Sigmoid colon (tissue), 7 donors: Measurements from ENCODE around the gene NOTCH1. TPM values are rescaled to one million over a fixed set of nuclear protein-coding genes. Genes with fewer than 3 reads are reported as not detected.

Experiments used
- DNase-seq: peaks from one replicate; pipeline ENCODE4 v3.0.0-alpha.2; 2019
- H3K27ac ChIP-seq, 4 donors: fragments of 200-600 bp; sonication (generic); one replicate each; pipeline ENCODE4 v1.5.1; 2016 to 2019; ENCODE audit warnings: mild to moderate bottlenecking in 1 of 4
- H3K27me3 ChIP-seq, 3 donors: fragments of 200-600 bp; sonication (generic); one replicate each; pipeline ENCODE4 v1.5.1; 2019; ENCODE audit warnings: mild to moderate bottlenecking in 1 of 3
- H3K36me3 ChIP-seq, 4 donors: fragments of 200-600 bp; sonication (generic); one replicate each; pipeline ENCODE4 v1.5.1; 2016 to 2019
- H3K4me1 ChIP-seq, 4 donors: fragments of 200-600 bp; sonication (generic); one replicate each; pipeline ENCODE4 v1.5.1; 2017 to 2019
- H3K4me3 ChIP-seq, 4 donors: fragments of 200-600 bp; sonication (generic); one replicate each; pipeline ENCODE4 v1.5.1; 2017 to 2019; ENCODE audit warnings: mild to moderate bottlenecking in 2 of 4, moderate library complexity in 1 of 4
- H3K9me3 ChIP-seq, 4 donors: fragments of 200-600 bp in 3 of 4; sonication (generic) in 3 of 4; one replicate each; pipeline versions ENCODE4 v1.5.1 to v1.6.1; 2013 to 2019
- EP300 ChIP-seq, 4 donors: sonication (generic); formaldehyde crosslinking; IDR thresholded peaks; one replicate each; pipeline ENCODE4 v1.6.1; 2017; ENCODE audit warnings: antibody characterized with exemption in 4 of 4
- POLR2A ChIP-seq, 2 donors: fragments of 450-650 bp; IDR thresholded peaks; one replicate each; pipeline ENCODE4 v1.6.1; 2016; ENCODE audit warnings: antibody characterized with exemption in 2 of 2, mild to moderate bottlenecking in 2 of 2, moderate library complexity in 2 of 2
- POLR2AphosphoS5 ChIP-seq, 4 donors: sonication (generic); formaldehyde crosslinking; IDR thresholded peaks; one replicate each; pipeline ENCODE4 v1.6.1; 2017; ENCODE audit warnings: antibody characterized with exemption in 4 of 4
- WGBS, 2 donors: extraction: QIAGEN DNeasy Blood & Tissue Kit; methylation state at CpG; one replicate each; pipeline ENCODE4 v1.1.7; 2013; 5-methylcytosine and 5-hydroxymethylcytosine counted together
- intact Hi-C: fragments of 100-400 bp; cut with DNase I; formaldehyde crosslinking; loops from one replicate; pipeline ENCODE4 v1.15.1; 2023
- polyA plus RNA-seq, 3 donors: library from polyadenylated mRNA; stranded (reverse); fragments of 200-250 nt; gene quantifications; one replicate each; pipeline ENCODE4 v1.2.3, GENCODE V29; 2013
- total RNA-seq, 4 donors: library from RNA; depleted of rRNA; stranded (reverse); fragments of >200 nt; gene quantifications; one replicate each; pipeline ENCODE4 v1.1.0, GENCODE V29; 2016
- TF ChIP-seq, protein P1 (sequence below), 4 experiments: fragments of 450-650 bp in 3 of 4; fragments of 200-600 bp in 1 of 4; IDR thresholded peaks; one replicate each; pipeline ENCODE4 v1.5.1; 2016 to 2019; ENCODE audit warnings: antibody characterized with exemption in 4 of 4, mild to moderate bottlenecking in 3 of 4, moderate library complexity in 2 of 4
- donor health status: healthy with polysubstance abuse.
- donor health status: Bipolar disorder and iron deficiency.
- donor health status: healthy.

NOTCH1 gene
- total and polyA plus RNA-seq, 7 donors, result 1.8 to 36.0 (median 30.7) TPM

DNA sequence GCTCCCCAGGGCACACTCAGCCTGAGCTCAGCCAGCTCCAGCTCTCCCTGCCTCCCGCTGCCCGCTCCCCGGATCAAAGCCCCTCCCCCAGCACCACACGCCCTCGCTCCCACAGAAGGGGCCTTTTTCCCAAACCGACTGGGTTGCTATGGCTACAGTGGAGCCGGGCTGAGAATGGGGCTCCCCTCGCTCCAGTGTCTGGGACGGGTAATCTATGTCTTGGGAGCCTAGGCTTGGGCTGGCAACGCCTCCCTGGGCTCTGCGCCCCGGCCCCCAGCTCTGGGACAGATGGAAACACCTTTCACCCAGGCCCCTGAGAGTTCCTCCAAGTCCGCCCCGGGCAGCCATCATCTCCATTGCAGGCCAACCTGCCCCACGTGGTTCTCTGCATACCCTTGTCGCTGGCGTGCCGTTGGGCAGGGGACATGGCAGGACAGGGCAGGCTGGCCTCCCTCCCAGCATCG lies 29.6 kb downstream of the NOTCH1 start:
- H3K36me3 ChIP-seq, result peaks cover 45 to 99% (median 83%) of the 10 kb centered on the region in 4 donors
- peak overlapping the region in 2 of 4 donors; percentile 7 to 20 for H3K27ac ChIP-seq
- TF ChIP-seq, protein P1, sequence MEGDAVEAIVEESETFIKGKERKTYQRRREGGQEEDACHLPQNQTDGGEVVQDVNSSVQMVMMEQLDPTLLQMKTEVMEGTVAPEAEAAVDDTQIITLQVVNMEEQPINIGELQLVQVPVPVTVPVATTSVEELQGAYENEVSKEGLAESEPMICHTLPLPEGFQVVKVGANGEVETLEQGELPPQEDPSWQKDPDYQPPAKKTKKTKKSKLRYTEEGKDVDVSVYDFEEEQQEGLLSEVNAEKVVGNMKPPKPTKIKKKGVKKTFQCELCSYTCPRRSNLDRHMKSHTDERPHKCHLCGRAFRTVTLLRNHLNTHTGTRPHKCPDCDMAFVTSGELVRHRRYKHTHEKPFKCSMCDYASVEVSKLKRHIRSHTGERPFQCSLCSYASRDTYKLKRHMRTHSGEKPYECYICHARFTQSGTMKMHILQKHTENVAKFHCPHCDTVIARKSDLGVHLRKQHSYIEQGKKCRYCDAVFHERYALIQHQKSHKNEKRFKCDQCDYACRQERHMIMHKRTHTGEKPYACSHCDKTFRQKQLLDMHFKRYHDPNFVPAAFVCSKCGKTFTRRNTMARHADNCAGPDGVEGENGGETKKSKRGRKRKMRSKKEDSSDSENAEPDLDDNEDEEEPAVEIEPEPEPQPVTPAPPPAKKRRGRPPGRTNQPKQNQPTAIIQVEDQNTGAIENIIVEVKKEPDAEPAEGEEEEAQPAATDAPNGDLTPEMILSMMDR (IDR thresholded peaks at IDR 0.05), result no peak
- TF ChIP-seq EP300 (IDR thresholded peaks at IDR 0.05) (no peak), POLR2A (IDR thresholded peaks at IDR 0.05) (no peak), POLR2AphosphoS5 (IDR thresholded peaks at IDR 0.05) (no peak)
- intact Hi-C loops, result no loop called here
- peaks cover 0 to 2% (median 0%) of the 10 kb centered on the region in 4 donors for H3K4me1 ChIP-seq
- H3K9me3 ChIP-seq, result no peaks in the 10 kb centered on the region
- DNase-seq, result no peak
- H3K4me3 ChIP-seq, result no peak overlapping the region
- 82 to 89% methylated on average over 19 of the region's 19 CpGs for WGBS, 2 donors
- no peaks in the 10 kb centered on the region for H3K27me3 ChIP-seq

DNA sequence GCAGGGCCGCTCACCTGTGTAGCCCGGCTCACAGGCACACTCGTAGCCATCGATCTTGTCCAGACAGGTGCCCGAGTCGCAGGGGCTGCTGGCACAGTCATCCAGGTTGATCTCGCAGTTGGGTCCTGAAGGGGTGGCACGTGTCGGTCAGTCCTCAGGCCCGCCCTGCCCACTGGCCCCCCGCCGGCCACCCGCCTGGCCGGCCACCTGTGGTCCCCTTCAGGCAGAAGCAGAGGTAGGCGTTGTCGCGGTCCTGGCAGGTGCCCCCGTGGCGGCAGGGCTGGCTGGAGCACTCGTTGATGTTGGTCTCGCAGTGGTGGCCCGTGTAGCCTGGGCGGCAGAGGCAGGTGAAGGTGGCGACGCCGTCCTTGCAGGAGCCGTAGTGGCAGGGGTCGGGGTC lies 30.6 kb downstream of the NOTCH1 start:
- Histone ChIP-seq H3K4me3 (no peak overlapping the region), H3K4me1 (peaks cover 0 to 3% (median 0%) of the 10 kb centered on the region in 4 donors), H3K27me3 (no peaks in the 10 kb centered on the region), H3K36me3 (peaks cover 45 to 99% (median 90%) of the 10 kb centered on the region in 4 donors), H3K9me3 (no peaks in the 10 kb centered on the region), H3K27ac (no peak overlapping the region)
- WGBS, 2 donors, result 90 to 95% methylated on average over 28 of the region's 28 CpGs
- no peak for DNase-seq
- TF ChIP-seq POLR2AphosphoS5 (IDR thresholded peaks at IDR 0.05) (no peak), POLR2A (IDR thresholded peaks at IDR 0.05) (no peak)
- intact Hi-C loops, result no loop called here

DNA sequence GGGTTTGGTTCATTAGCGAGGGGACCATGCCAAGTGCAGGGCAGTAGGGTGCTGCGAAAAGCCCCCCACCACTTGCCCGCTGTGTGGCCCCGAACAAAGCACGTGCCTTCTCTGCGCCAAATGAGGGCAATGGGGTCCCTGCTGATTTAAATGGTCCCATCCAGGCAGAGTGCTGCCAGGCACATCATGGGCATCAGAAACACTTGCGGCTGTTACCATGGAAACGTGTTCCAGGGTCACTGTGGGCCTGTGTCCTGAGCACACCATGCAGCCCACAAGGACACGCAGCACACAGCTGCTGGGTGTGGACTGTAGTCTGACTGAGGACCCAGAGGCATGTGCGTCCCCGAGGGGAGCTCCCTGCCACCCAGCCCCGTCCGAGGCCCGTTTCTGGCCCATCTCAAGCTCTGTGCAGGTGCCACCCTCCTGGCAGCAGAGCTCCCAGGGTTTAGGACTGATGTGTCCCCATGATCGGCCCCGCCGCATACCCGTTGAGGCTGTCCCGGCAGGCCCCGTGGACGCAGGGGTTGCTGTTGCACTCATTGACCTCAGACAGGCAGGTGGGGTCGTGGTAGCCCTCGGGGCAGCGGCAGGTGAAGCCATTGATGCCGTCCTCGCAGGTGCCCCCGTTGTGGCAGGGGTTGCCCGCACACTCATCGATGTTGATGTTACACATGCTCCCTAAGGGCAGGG lies 31.7 kb downstream of the NOTCH1 start:
- intact Hi-C loops, result no loop called here
- H3K27me3 ChIP-seq, result no peaks in the 10 kb centered on the region
- H3K27ac ChIP-seq, result no peak overlapping the region
- H3K4me3 ChIP-seq, result no peak overlapping the region
- H3K4me1 ChIP-seq, result peaks cover 0 to 3% (median 0%) of the 10 kb centered on the region in 4 donors
- no peak for TF ChIP-seq EP300 (IDR thresholded peaks at IDR 0.05)
- no peak for TF ChIP-seq POLR2A (IDR thresholded peaks at IDR 0.05)
- no peak for TF ChIP-seq POLR2AphosphoS5 (IDR thresholded peaks at IDR 0.05)
- TF ChIP-seq, protein P1 (IDR thresholded peaks at IDR 0.05), result no peak
- H3K36me3 ChIP-seq, result peaks cover 52 to 100% (median 97%) of the 10 kb centered on the region in 4 donors
- WGBS, 2 donors, result 88 to 92% methylated on average over 29 of the region's 29 CpGs
- DNase-seq, result no peak
- no peaks in the 10 kb centered on the region for H3K9me3 ChIP-seq

DNA sequence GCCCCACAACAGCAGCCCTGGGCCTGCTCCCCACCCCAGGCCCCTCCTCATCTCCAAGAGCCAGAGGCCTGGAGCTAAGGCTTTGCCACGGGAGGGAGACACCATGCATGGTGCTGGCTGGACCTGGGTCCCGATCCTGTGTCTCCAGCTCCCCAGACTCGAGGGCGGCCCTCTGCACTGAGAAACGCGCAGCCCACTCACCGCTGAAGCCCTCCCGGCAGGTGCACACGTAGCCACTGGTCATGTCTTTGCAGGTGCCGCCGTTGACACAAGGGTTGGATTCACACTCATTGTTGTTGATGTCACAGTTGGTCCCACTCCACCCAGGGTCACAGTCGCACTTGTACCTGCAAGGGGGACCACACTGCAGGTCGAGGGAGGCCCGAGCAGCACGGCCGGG lies 32.7 kb downstream of the NOTCH1 start:
- intact Hi-C loops, result no loop called here
- no peak for TF ChIP-seq POLR2A (IDR thresholded peaks at IDR 0.05)
- no peak for TF ChIP-seq EP300 (IDR thresholded peaks at IDR 0.05)
- TF ChIP-seq, protein P1 (IDR thresholded peaks at IDR 0.05), result no peak
- H3K27me3 ChIP-seq, result no peaks in the 10 kb centered on the region
- peaks cover 0 to 3% (median 0%) of the 10 kb centered on the region in 4 donors for H3K4me1 ChIP-seq
- DNase-seq, result no peak
- H3K4me3 ChIP-seq, result no peak overlapping the region
- 96% methylated on average over 16 of the region's 16 CpGs for WGBS, 2 donors
- no peaks in the 10 kb centered on the region for H3K9me3 ChIP-seq
- H3K27ac ChIP-seq, result peak overlapping the region in 2 of 4 donors; percentile 64
- H3K36me3 ChIP-seq, result peaks cover 51 to 100% (median 97%) of the 10 kb centered on the region in 4 donors

DNA sequence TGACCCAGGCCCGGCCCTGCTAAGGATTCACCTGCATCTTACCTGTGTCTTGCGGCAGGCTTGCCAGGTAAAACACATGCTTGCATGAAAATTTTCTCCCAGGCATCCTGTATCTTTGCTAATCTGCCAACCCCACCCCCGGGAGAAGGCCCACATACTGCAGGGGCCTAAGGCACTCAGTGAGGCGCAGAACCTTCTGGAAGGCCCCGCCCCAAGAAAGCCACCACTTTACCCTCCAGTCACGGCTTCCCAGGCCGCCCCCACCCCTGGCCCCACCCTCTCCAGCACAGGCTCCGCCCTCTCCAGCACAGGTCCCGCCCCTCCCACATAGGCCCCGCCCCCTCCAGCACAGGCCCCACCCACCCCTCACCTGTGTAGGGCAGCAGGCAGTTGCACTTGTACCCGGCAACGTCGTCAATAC lies 33.2 kb downstream of the NOTCH1 start:
- Histone ChIP-seq H3K27me3 (no peaks in the 10 kb centered on the region), H3K9me3 (no peaks in the 10 kb centered on the region), H3K4me1 (peaks cover 0 to 3% (median 0%) of the 10 kb centered on the region in 4 donors), H3K27ac (peak overlapping the region; percentile 50 to 64 (median 64)), H3K36me3 (peaks cover 50 to 100% (median 97%) of the 10 kb centered on the region in 4 donors), H3K4me3 (no peak overlapping the region)
- DNase-seq, result no peak
- 48 to 77% methylated on average over 13 of the region's 13 CpGs for WGBS, 2 donors
- intact Hi-C loops, result no loop called here
- TF ChIP-seq POLR2A (IDR thresholded peaks at IDR 0.05), result no peak
- TF ChIP-seq, protein P1 (IDR thresholded peaks at IDR 0.05), result no peak
- no peak for TF ChIP-seq EP300 (IDR thresholded peaks at IDR 0.05)
- TF ChIP-seq POLR2AphosphoS5 (IDR thresholded peaks at IDR 0.05), result no peak
